Measurements from ENCODE around the gene SUGP1.

SUGP1 gene

GRCh38 chr19:19300613-19301012 lies 19.7 kb downstream of the SUGP1 start:
- DNase-seq = no peak

GRCh38 chr19:19297759-19298158 lies 22.6 kb downstream of the SUGP1 start:
- DNase-seq = no peak

- no peak for DNase-seq
These were observed 23.2 kb downstream of the SUGP1 start for GRCh38 chr19:19296953-19297689.

GRCh38 chr19:19294914-19295313 lies 25.4 kb downstream of the SUGP1 start:
- DNase-seq = no peak

- DNase-seq = no peak
These were observed 27.7 kb downstream of the SUGP1 start for GRCh38 chr19:19292607-19293006.

GRCh38 chr19:19285686-19286085 lies 34.6 kb downstream of the SUGP1 start:
- DNase-seq = no peak

- DNase-seq = peak in 2 of 3 experiments; percentile 7 to 33
These were observed 39.7 kb downstream of the SUGP1 start for GRCh38 chr19:19280561-19280960.

GRCh38 chr19:19279853-19280252 lies 40.5 kb downstream of the SUGP1 start:
- no peak for DNase-seq

- peak in 1 of 3 experiments; percentile 44 for DNase-seq
These were observed 41.2 kb downstream of the SUGP1 start for GRCh38 chr19:19279062-19279612.

- DNase-seq = peak in 2 of 3 experiments; percentile 94 to 98
These were observed 42.0 kb downstream of the SUGP1 start for GRCh38 chr19:19278315-19278714.

- DNase-seq = no peak
These were observed 43.5 kb downstream of the SUGP1 start for GRCh38 chr19:19276851-19277250.

- DNase-seq = no peak
These were observed 43.9 kb downstream of the SUGP1 start for GRCh38 chr19:19276386-19276785.

GRCh38 chr19:19274716-19275565 lies 45.4 kb downstream of the SUGP1 start:
- DNase-seq = no peak

GRCh38 chr19:19274146-19274545 lies 46.2 kb downstream of the SUGP1 start:
- no peak for DNase-seq

GRCh38 chr19:19271828-19272599 lies 48.3 kb downstream of the SUGP1 start:
- no peak for DNase-seq

- DNase-seq = no peak
These were observed 49.3 kb downstream of the SUGP1 start for GRCh38 chr19:19270749-19271571.

GRCh38 chr19:19269952-19270694 lies 50.2 kb downstream of the SUGP1 start:
- no peak for DNase-seq

GRCh38 chr19:19268453-19269385 lies 51.6 kb downstream of the SUGP1 start:
- DNase-seq = no peak

GRCh38 chr19:19267305-19267704 lies 53.0 kb downstream of the SUGP1 start:
- DNase-seq = no peak

- no peak for DNase-seq
These were observed 56.3 kb downstream of the SUGP1 start for GRCh38 chr19:19263886-19264487.

Measured in NCI-H1417 (cell line).